ENCODE results near the gene ATP10A.

DNA sequence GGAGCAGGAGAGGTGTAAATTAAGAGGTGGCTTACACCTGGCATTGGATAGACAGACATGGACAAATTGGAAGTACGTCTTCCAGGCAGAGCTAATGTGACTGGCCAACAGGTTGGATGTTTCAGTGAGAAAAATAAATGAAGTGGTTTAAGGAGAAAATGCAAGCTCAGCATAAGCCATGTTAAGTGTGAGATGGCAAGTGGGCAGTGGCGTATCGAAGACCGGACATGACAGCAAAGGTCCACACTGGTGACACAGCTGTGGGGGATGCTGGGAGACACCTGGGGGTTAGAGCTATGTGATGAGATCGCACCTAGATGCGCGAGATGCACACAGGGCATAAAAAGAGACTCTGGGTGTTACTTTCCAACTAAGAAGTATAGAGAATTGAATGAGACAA lies 3.7 kb upstream of the ATP10A start:
- TF ChIP-seq, protein P1, sequence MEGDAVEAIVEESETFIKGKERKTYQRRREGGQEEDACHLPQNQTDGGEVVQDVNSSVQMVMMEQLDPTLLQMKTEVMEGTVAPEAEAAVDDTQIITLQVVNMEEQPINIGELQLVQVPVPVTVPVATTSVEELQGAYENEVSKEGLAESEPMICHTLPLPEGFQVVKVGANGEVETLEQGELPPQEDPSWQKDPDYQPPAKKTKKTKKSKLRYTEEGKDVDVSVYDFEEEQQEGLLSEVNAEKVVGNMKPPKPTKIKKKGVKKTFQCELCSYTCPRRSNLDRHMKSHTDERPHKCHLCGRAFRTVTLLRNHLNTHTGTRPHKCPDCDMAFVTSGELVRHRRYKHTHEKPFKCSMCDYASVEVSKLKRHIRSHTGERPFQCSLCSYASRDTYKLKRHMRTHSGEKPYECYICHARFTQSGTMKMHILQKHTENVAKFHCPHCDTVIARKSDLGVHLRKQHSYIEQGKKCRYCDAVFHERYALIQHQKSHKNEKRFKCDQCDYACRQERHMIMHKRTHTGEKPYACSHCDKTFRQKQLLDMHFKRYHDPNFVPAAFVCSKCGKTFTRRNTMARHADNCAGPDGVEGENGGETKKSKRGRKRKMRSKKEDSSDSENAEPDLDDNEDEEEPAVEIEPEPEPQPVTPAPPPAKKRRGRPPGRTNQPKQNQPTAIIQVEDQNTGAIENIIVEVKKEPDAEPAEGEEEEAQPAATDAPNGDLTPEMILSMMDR (conservative IDR thresholded peaks at IDR 0.05): no peak
- no peak for TF ChIP-seq ZFX (IDR thresholded peaks at IDR 0.05)
